GM21825 (cell line): ENCODE data around the gene SIK3.
"Not testable (repeated sequence)": the region's sequence is repeated elsewhere in the genome, so short reads cannot be mapped to it uniquely, and the experiment has no call there.

ENCODE experiments used
- ATAC-seq: cut with Tn5 transposase; IDR thresholded peaks from one replicate; pipeline ENCODE4 v1.9.1; 2021; ENCODE audit warnings: mild to moderate bottlenecking, moderate library complexity; ENCODE audit not compliant: unreplicated experiment

The SIK3 gene

GRCh38 chr11:117050121-117050520 lies 48.1 kb downstream of the SIK3 start:
- ATAC-seq: not testable (repeated sequence)

GRCh38 chr11:117046627-117047026 lies 51.6 kb downstream of the SIK3 start:
- not testable (repeated sequence) for ATAC-seq

- no peak for ATAC-seq
These were observed 52.3 kb downstream of the SIK3 start for GRCh38 chr11:117045956-117046355.

- ATAC-seq: no peak
These were observed 53.0 kb downstream of the SIK3 start for GRCh38 chr11:117045196-117045595.

- no peak for ATAC-seq
These were observed 53.8 kb downstream of the SIK3 start for GRCh38 chr11:117044287-117045035.

- no peak for ATAC-seq
These were observed 55.5 kb downstream of the SIK3 start for GRCh38 chr11:117042689-117043088.

- ATAC-seq: no peak
These were observed 58.3 kb downstream of the SIK3 start for GRCh38 chr11:117039900-117040299.

- ATAC-seq: no peak
These were observed 59.0 kb downstream of the SIK3 start for GRCh38 chr11:117039270-117039669.

GRCh38 chr11:117037975-117038350 lies 60.3 kb downstream of the SIK3 start:
- no peak for ATAC-seq

- no peak for ATAC-seq
These were observed 60.8 kb downstream of the SIK3 start for GRCh38 chr11:117037279-117037974.

- no peak for ATAC-seq
These were observed 63.3 kb downstream of the SIK3 start for GRCh38 chr11:117034901-117035300.

- no peak for ATAC-seq
These were observed 71.5 kb downstream of the SIK3 start for GRCh38 chr11:117026593-117027330.

GRCh38 chr11:117023707-117024106 lies 74.5 kb downstream of the SIK3 start:
- not testable (repeated sequence) for ATAC-seq

GRCh38 chr11:117023178-117023577 lies 75.0 kb downstream of the SIK3 start:
- ATAC-seq: no peak

- no peak for ATAC-seq
These were observed 75.7 kb downstream of the SIK3 start for GRCh38 chr11:117022526-117022925.

GRCh38 chr11:117020869-117021564 lies 77.2 kb downstream of the SIK3 start:
- ATAC-seq: no peak

- ATAC-seq: peak; percentile 61
These were observed 77.9 kb downstream of the SIK3 start for GRCh38 chr11:117020287-117020686.

GRCh38 chr11:117019871-117020270 lies 78.4 kb downstream of the SIK3 start:
- peak; percentile 8 for ATAC-seq

- no peak for ATAC-seq
These were observed 80.8 kb downstream of the SIK3 start for GRCh38 chr11:117017456-117017855.

- no peak for ATAC-seq
These were observed 81.5 kb downstream of the SIK3 start for GRCh38 chr11:117016747-117017146.

GRCh38 chr11:117016246-117016645 lies 82.0 kb downstream of the SIK3 start:
- ATAC-seq: no peak
